NCI-H1417 treated with DMSO at 0.1 percent for 48 hours (cell line): ENCODE measurements around the gene CCDC40.
A peak's percentile ranks its signal among the peaks of the same experiment; 100 is the strongest.
"Not testable (repeated sequence)": the region's sequence is repeated elsewhere in the genome, so short reads cannot be mapped to it uniquely, and the experiment has no call there.

ENCODE experiments used
- DNase-seq: peaks from one replicate; lab custom pipeline; 2025; lab: John Stamatoyannopoulos, UW

CCDC40 gene

DNA sequence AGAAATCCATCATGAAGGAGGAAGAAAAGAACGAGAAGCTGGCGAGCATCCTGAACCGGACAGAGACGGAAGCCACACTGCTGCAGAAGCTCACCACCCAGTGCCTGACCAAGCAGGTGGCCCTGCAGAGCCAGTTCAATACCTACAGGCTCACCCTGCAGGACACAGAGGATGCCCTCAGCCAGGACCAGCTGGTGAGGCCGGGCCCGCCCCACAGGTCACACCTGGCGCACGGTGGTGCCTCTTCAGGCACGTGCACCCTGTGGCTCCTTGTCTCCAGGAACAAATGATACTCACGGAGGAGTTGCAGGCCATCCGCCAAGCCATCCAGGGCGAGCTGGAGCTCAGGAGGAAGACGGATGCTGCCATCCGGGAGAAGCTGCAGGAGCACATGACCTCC is 45.2 kb downstream of the CCDC40 start:
- DNase-seq: no peak

DNA sequence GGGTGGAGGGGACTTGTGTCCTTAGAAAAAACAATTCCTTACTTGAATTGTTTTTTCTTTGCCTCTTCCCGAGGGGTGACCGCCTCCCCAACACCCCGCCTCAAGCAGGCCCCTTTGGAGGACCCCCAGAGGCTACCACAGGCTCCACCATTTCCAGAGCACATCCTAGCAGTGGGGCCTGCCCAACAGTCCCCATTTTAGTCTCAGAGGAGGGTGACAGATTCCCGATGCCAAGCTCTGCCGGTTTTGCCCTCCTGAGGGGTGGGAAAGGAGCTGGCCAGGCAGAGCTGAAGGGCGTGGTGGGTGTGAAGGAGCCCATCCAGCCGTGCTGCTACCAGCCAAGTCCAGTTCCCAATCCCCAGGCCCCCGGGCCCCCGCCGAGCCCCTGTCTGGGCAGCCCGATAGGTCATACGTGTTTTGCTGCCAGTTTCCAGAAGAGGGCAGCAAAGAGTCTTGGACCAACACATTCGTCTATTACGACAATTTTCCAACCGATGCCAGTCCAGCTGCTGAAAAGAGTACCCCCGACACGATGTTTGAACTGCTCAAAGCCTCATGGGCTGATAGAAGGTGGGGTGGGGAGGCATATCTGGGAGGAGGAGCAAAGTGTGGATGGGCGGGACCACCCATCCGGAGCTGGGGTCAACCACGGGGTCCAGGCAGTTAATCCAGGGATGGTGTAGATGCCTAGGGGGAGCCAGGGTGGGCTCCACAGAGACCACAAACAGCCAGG is 46.1 kb downstream of the CCDC40 start:
- peak; percentile 12 for DNase-seq

DNA sequence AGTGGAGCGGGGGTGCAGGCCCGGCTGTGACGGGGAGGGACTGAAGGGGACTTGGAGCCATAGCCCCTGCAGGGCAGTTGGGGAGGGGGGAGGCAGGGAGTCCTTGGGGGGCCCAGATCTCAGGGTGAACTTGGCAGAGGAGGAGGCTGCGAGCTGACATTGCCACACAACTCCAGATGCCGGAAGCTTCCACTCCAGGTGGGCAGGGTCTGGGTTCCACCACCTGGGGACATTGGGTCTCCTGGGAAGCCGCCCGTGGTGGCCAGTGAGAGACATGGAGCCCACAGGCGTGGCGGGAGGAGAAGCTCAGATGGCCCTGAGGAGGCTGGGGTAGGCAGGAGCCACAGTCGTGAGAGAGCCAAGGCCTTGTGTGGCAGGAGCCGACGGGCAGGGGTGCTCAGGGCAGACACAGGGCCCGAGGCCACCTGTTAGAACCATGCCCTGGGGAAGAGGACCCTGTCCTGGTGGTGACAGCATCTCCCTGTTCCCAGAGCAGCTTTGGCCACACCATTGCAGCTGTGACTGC is 46.8 kb downstream of the CCDC40 start:
- DNase-seq: no peak

DNA sequence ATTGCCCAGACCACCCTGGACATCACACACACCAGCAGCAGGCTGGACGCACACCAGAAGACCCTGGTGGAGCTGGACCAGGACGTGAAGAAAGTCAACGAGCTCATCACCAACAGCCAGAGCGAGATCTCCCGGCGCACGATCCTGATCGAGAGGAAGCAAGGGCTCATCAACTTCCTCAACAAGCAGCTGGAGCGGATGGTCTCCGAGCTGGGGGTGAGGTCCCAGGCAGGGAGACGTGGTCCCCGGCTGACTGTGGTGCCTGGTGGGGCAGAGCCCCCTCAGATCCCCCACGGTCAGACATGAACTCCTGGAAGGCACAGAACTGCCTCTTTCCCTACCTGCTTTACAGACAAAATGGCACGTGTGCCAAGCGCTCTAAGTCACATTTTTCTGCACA is 48.3 kb downstream of the CCDC40 start:
- DNase-seq: no peak

DNA sequence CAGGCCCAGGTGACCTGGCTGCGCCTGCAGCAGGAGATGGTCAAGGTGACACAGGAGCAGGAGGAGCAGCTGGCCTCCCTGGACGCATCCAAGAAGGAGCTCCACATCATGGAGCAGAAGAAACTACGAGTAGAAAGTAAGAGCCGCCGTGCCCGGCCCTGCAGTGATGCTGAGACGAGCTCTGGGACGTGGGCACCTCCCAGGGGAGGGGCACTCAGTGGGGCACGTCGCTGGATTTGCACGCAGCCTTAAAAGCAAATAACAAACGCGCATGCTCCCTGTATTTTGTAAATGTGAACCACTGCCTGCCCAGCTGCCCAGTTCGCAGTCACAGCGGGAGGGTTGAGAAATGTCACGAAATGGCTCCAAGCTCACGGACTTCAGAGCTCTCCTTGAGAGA is 49.6 kb downstream of the CCDC40 start:
- DNase-seq: no peak

DNA sequence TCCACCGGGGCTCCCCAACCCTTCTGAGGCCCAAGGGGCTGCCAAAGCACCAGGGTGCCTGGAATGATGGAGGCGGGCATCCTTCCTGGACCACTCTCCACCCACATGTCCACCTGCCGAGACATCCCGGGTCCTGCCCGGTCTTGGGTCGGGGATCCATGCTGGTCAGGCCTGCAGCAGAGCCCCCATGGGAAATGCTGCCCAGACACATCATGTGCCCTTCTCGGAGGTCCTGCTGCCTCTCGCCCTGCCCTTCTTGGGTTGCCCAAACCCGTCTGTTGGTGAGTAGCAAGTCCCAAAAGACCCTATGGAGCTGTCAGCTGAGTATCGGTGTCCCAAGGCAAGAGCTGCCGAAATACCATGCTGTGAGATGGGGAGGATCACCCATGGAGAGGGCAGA is 50.2 kb downstream of the CCDC40 start:
- no peak for DNase-seq

DNA sequence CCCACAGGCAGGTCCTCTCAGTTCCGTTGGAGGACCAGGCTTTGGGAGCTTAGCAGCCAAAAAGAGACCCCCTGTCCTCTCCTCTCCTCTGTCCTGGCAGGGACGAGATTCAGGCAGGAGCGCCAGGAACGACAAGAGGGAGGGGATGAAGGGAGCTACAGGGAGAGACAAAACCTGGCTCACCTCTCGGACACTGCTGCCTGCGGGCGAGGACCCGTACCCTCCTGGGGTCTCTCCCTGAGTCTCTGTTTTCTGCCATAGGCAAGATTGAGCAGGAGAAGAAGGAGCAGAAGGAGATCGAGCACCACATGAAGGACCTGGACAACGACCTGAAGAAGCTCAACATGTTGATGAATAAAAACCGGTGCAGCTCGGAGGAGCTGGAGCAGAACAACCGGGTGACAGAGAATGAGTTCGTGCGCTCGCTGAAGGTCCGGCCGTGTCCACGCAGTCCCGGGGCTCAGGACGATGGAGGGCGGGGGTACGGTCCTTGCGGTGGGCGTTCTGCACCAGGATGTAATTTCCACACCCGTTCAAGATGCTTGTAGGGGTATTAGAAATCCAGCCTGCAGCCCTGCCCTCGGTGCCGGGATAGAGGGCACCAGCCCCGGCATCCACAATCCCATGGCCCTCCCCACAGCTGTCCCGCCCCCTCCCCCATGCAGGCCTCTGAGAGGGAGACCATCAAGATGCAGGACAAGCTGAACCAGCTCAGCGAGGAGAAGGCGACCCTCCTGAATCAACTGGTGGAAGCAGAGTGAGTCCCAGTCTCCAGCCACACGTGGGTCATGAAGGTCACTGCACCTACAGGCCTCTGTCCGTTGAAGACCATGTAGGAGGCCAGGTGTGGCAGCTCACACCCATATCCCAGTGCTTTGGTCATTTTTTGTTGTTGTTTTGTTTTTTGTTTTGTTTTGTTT is 51.2 kb downstream of the CCDC40 start:
- DNase-seq: no peak

DNA sequence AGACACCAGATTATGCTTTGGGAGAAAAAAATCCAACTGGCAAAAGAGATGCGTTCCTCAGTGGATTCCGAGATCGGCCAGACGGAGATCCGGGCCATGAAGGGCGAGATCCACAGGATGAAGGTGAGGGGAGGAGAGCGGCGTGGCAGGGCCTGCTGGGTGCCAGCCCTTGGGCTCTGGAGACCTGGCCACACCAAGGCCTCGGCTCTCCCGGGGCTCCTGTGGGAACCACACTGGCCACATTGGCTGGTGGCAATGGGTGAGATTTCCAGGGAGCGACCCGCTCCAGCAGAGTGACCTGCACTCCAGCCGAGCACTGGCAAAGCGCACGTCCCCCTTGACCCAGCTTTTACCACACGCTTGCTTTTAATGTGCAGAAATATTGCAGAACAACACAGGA is 53.3 kb downstream of the CCDC40 start:
- DNase-seq: no peak

DNA sequence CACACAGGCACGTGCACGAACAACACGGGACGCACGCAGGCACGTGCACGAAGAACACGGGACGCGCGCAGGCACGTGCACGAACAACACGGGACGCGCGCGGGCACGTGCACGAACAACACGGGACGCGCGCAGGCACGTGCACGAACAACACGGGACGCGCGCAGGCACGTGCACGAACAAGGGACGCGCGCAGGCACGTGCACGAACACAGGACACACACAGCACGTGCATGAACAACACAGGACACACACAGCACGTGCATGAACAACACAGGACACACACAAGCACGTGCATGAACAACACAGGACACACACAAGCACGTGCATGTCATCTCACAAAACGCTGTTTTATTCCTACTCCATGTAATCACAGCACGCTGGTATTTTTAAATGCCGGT is 53.7 kb downstream of the CCDC40 start:
- not testable (repeated sequence) for DNase-seq

DNA sequence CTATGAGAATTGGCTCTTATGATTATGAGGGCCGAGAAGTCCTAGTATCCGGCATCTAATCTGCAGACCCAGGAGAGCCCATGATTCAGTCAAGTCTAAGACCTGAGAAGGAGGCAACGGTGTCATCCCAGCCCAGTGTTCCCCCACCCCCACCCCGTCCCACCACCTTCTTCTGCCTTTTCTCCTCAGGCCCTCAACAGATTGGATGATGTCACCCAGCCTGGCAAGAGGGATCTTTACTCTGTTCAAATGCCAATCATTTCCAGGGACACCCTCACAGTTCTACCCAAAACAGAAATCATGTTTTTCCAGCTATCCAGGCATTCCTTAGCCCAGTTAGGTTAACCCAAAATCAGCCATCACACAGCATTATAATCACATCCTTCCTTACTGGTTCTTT is 54.9 kb downstream of the CCDC40 start:
- DNase-seq: no peak

DNA sequence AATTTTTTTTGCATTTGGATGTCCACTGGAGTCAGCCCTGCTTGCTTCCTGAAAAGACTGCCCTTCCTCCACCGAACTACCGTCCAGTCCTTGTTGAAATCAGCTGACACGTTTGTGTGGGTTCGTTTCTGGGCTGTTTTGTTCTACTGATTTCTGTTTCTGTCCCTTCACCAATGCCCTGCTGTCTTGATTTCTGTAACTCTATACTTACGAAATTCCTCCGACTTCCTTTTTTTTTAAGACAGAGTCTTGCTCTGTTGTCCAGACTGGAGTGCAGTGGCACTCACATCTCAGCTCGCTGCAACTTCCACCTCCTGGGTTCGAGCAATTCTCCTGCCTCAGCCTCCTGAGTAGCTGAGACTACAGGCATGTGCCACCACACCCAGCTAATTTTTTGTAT is 56.5 kb downstream of the CCDC40 start:
- DNase-seq: no peak

DNA sequence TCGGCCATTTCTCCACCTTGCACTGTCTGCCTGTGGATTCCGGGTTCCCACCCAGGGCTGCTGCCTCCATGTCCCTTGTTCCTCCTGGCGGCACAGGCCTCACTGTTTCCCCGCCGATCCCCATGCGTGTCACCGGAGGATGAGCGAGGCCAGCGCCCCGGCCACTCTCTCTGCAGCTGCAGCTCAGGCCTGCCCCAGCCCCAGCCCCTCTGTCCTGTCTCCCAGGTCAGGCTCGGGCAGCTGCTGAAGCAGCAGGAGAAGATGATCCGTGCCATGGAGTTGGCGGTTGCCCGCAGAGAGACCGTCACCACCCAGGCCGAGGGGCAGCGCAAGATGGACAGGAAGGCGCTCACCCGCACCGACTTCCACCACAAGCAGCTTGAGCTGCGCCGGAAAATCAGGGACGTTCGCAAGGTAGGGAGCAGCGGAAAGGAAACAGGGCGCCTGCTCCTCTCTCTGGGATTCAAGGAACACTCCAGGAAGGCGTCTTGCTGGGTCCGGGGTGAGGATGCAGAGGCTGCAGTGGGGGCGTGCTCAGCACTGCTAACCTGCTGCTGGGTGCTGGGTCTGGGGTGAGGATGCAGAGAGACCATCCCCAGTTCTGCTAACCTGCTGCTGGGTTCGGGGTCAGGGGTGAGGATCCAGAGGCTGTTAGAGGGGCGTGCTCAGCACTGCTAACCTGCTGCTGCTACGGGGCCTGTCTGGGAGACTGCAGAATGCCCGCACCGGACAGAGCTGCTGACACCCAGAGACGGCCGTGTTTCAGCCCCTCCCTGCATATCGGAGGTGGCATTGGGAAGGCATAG is 58.8 kb downstream of the CCDC40 start:
- no peak for DNase-seq

DNA sequence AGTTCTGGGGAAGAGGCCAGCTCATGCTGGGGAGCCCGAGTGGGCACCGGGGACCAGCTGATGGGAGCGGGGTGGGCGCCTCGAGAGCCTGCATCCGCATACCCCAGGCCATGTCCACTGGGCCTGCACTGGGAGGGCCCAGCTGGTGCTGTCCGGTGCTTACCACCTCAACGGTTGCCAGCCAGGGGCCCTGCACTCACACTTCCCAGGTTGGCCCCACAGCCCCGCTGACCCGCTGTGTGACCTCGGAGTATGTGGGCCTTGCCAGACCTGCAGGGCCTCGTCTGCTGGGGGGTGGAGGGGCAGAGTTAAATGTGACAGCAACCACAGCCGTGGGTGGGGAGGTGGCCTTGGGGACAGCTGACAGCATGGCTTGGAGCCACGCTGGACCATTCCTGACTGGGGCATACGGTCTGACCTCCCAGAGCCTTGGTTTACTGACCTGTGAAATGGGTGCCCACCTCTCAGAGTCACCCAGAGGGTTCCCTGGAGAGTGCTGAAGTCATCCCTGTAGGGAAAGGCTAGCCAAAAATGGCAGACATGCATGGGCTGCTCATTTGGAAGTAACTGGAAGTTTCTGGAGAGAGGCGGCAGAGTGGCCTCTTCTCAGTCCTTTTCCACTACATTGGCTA is 59.5 kb downstream of the CCDC40 start:
- no peak for DNase-seq

DNA sequence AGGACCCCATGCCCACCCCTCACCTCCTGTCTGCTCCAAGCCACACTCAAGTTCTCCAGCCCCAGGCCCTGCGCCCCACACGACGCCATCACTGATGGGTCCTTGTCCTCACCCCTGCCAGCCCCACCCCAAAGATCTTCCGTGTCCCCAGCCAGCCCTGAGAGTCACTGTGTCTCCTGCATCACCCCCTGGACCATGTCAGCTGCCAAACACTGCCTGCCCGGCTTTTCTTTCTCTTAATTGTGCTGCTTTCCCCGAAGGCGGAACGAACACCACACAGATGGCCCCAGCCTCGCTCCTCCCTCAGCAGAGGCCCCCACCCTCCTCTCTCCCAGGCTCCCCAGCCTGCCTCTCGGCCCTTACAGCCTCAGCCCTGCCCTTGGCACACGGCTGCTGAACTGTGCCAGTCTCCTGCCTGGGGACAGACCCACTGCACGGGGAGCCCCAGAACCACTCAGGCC is 60.1 kb downstream of the CCDC40 start:
- DNase-seq: no peak

DNA sequence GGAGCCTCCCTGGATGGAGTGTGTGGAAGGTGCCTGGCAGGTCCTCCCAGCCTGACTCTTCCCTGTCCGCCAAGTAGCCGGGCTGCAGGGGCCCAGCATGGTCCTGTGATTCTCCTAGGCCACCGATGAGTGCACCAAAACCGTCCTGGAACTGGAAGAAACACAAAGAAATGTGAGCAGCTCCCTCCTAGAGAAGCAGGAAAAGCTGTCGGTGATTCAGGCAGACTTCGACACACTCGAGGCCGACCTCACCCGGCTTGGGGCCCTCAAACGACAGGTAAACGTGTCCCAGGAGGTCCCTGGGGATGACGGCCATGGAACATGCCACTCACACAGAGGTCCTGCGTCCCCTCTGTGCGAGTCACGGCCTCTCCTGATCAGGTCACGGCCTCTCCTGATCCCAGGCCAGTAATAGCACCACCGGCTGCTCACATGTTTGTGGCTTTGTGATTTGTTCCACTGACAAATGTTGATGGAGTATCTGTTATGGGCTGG is 60.7 kb downstream of the CCDC40 start:
- DNase-seq: no peak

DNA sequence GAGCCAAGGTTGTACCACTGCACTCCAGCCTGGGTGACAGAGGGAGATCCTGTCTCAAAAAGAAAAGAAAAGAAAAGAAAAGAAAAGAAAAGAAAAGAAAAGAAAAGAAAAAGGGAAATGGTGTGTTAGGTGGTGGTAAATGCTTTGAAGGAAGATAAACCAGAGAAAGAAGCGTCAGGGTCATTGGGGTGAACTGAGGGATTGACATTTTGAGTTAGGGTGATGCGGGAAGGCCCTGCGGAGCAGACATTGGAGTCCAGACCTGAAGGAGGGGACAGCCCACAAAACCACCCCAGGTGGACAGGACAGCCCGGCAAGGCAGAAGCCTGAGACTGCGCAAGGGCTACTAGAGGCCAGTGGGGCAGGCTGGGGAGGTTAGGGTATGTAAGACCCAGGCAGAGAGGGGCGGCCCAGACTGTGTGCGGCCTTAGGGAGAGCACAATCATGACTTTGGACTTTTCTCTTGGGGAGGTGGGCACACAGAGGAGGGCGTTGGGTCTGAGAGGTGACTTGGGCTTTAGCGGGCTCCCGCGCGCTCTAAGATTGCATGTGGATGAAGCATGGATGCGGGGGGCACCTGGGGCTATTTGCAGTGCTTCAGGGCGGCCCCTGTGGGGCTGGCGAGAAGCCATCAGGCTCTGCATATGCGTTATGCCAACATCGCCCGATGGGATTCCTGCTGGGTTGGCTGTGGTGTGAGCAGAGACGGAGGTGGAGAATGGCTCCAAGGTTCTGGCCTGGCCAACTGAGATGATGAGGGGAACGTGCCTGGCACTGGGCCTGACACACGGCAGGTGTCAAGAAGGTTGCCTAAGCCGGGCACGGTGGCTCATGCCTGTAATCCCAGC is 61.6 kb downstream of the CCDC40 start:
- DNase-seq: no peak

DNA sequence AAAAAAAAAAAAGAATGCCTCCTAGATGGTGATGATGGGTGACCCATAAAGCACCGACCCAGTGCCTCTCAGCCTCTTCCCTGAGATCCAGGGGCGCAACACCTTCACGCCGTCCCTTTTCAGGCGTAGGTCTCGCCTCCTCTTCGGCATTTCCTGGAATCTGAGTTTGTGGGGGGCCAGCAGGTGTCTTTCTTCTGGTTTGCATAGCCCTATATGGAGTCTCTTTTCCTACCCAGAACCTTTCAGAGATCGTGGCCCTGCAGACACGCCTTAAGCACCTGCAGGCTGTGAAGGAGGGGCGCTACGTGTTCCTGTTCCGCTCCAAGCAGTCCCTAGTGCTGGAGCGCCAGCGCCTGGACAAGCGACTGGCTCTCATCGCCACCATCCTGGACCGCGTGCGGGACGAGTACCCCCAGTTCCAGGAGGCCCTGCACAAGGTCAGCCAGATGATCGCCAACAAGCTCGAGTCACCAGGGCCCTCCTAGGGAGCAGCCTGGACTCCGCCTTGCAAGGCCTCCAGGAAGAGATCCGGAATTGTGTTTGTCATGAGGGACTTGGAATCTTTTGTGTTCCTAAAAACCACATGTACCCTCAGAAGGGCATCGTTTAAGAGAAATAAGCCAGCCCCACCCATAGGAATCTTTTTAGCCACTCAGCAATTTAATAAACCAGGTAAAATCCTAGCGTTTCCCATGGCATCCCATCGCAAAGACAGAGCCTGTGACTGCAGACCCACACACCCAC is 63.0 kb downstream of the CCDC40 start:
- DNase-seq: no peak

DNA sequence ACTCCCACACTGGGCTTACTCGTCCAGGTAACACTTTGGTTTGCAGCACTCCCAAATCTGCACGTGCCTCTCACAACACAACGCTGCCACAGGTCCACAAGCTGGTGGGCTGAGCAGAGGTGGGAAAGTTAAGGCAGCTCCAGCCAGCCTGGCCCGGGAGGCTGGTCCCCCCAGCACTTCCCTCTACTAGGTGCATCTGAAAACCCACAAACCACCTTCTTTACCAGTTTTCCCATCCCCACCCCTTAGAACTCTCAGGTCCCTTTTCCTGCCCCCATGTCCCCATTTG is 63.5 kb downstream of the CCDC40 start:
- no peak for DNase-seq

DNA sequence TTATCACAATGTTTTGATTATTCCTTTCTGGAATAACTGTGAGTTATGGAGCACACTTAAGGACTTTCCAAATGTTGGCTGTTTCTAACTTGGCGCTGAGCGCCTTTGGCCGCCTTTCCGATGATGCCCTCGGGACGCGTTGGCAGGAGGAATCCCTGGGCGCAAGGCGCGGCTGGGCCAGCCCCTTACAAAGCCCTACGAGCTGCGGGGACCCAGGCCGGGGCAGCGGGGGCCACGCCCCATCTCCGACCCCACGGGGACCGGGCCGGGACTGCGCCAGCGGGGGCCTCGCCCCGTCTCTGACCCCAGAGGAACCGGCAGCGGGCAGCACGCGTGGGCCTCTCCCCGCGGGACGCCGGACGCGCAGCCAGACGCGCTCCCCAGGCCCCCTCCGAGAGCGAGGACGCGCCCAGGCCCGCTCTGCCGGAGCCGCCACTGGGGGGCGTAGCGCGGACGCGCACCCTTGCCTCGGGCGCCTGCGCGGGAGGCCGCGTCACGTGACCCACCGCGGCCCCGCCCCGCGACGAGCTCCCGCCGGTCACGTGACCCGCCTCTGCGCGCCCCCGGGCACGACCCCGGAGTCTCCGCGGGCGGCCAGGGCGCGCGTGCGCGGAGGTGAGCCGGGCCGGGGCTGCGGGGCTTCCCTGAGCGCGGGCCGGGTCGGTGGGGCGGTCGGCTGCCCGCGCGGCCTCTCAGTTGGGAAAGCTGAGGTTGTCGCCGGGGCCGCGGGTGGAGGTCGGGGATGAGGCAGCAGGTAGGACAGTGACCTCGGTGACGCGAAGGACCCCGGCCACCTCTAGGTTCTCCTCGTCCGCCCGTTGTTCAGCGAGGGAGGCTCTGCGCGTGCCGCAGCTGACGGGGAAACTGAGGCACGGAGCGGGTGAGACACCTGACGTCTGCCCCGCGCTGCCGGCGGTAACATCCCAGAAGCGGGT is 64.8 kb downstream of the CCDC40 start, which contains the start of gene GAA:
Gene GAA, plus strand, starts transcription at position 571 of the 935 bp plus-strand sequence. CDS start 3,006 bp downstream, outside the sequence.
- no peak for DNase-seq
